ENCODE data around the gene HS2ST1. TPM values are rescaled to one million over a fixed set of nuclear protein-coding genes. Genes with fewer than 3 reads are reported as not detected.
A peak's percentile ranks its signal among the peaks of the same experiment; 100 is the strongest.

Gene HS2ST1
- total RNA-seq, 1 experiment from 2014 or later: 54.0 TPM

DNA sequence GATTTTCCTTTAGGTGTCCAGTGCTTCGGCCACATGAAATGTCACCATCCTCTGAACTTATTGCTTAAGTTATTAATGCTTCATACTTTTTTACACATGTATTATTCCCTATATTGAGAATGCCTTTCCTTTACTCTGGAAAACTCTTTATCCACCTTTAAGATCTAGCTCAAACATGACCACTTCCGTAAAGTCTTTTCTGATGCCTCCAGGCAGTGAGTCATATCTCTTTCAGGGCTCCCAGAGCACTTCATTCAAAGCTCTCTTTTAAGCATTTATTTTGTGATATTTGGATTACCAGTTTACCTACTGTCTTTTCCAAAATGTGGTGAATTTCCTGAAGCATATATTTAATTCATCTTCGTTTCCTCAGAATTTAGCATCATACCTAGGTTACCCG, 178.9 kb downstream of the HS2ST1 start:
- Mint-ChIP-seq H3K4me3 (ENCODE audit: low read depth, unreplicated experiment) (no peak overlapping the region), H3K27me3 (ENCODE audit: unreplicated experiment) (no peaks in the 10 kb centered on the region), H3K4me1 (ENCODE audit: low read depth, unreplicated experiment) (peaks cover 26% of the 10 kb centered on the region), H3K36me3 (ENCODE audit: insufficient read depth, unreplicated experiment) (no peaks in the 10 kb centered on the region), H3K9me3 (ENCODE audit: low read depth, unreplicated experiment) (no peaks in the 10 kb centered on the region), H3K27ac (ENCODE audit: unreplicated experiment) (peak overlapping the region; percentile 38)
- TF ChIP-seq, protein P1, sequence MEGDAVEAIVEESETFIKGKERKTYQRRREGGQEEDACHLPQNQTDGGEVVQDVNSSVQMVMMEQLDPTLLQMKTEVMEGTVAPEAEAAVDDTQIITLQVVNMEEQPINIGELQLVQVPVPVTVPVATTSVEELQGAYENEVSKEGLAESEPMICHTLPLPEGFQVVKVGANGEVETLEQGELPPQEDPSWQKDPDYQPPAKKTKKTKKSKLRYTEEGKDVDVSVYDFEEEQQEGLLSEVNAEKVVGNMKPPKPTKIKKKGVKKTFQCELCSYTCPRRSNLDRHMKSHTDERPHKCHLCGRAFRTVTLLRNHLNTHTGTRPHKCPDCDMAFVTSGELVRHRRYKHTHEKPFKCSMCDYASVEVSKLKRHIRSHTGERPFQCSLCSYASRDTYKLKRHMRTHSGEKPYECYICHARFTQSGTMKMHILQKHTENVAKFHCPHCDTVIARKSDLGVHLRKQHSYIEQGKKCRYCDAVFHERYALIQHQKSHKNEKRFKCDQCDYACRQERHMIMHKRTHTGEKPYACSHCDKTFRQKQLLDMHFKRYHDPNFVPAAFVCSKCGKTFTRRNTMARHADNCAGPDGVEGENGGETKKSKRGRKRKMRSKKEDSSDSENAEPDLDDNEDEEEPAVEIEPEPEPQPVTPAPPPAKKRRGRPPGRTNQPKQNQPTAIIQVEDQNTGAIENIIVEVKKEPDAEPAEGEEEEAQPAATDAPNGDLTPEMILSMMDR (IDR thresholded peaks at IDR 0.05; ENCODE audit: unreplicated experiment): no peak
- CTCF ChIA-PET: interaction anchor here (0.9 kb wide), 1 partner anchor 25 kb away, joined by 3 read pairs; no protein-coding TSS in a partner anchor
- intact Hi-C loops (cut with micrococcal nuclease; ENCODE audit: unreplicated experiment): loop anchor here (10.0 kb wide), 1 partner anchor 198 kb away; no protein-coding TSS in a partner anchor
- DNase-seq: no peak
- no TSS peak for BruUV-seq (replicated peaks)

DNA sequence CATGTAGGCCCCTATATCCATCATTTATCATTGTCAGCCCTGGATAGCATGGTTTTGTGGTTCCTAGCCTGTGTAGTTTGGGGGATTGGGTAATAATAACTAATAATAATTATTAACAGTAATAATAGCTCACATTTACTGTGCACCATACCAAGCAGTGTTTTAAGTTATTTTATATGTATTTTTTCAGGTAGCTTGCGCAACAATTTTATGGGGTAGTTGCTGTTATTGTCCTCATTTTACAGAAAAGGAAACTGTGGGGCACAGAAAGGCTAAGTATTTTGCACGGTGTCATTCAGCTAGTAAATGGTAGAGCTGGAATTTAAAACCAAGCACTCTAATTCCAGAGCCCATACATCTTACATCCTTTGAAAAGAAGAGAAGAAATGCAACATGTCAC, 179.8 kb downstream of the HS2ST1 start:
- Mint-ChIP-seq H3K9me3 (ENCODE audit: low read depth, unreplicated experiment) (no peaks in the 10 kb centered on the region), H3K27ac (ENCODE audit: unreplicated experiment) (no peak overlapping the region), H3K36me3 (ENCODE audit: insufficient read depth, unreplicated experiment) (no peaks in the 10 kb centered on the region), H3K27me3 (ENCODE audit: unreplicated experiment) (no peaks in the 10 kb centered on the region), H3K4me3 (ENCODE audit: low read depth, unreplicated experiment) (no peak overlapping the region), H3K4me1 (ENCODE audit: low read depth, unreplicated experiment) (peaks cover 24% of the 10 kb centered on the region)
- BruUV-seq (replicated peaks): no TSS peak
- intact Hi-C loops (cut with micrococcal nuclease; ENCODE audit: unreplicated experiment): loop anchor here (10.0 kb wide), 1 partner anchor 199 kb away; no protein-coding TSS in a partner anchor
- CTCF ChIA-PET: interaction anchor here (0.6 to 1.0 kb wide), 2 partner anchors 15 to 1640 kb away, joined by 3 read pairs; no protein-coding TSS in a partner anchor
- DNase-seq: no peak
- TF ChIP-seq, protein P1 (IDR thresholded peaks at IDR 0.05; ENCODE audit: unreplicated experiment): no peak

DNA sequence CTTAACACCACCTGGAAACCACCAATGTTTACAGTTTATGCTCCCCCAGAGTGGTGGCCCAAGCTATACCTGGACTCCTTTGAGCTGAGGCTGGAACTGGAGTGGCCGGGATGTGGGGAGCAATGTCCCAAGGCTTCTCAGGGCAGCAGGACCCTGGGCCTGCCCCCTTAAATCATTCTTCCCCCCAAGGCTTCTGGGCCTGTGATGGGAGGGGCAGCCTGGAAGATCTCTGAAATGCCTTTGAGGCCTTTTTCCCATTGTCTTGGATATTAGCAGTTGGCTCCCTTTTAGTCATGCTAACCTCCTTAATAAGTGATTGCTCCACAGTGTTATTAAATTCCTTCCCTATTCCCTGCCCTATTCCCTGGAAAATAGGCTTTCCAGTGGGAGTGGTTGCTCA, 185.8 kb downstream of the HS2ST1 start:
- Mint-ChIP-seq H3K4me1 (ENCODE audit: low read depth, unreplicated experiment) (peaks cover 26% of the 10 kb centered on the region), H3K27me3 (ENCODE audit: unreplicated experiment) (no peaks in the 10 kb centered on the region), H3K27ac (ENCODE audit: unreplicated experiment) (no peak overlapping the region), H3K4me3 (ENCODE audit: low read depth, unreplicated experiment) (no peak overlapping the region), H3K36me3 (ENCODE audit: insufficient read depth, unreplicated experiment) (no peaks in the 10 kb centered on the region), H3K9me3 (ENCODE audit: low read depth, unreplicated experiment) (peaks cover 7% of the 10 kb centered on the region)
- intact Hi-C loops (cut with micrococcal nuclease; ENCODE audit: unreplicated experiment): no loop called here
- TF ChIP-seq, protein P1 (IDR thresholded peaks at IDR 0.05; ENCODE audit: unreplicated experiment): no peak
- BruUV-seq (replicated peaks): no TSS peak
- DNase-seq: no peak
- CTCF ChIA-PET: no interaction called here

DNA sequence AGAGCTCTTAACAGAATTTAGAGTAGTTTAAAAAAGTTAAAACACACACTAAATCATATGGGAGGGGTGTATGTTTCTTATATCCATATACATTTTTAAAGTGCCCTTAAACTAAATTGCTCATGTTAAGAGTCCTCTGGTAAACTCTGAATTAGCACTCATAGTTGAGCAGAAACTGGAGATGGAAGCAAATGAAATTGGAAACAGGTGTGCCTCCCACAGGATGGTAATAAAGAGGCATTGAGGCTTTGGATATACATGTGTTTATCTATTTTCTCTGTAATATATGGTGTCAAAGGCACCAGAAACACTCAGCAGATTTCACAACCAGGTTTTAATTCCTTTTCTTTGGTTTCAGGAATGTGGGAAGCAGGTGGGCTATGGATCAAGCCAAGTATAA, 188.6 kb downstream of the HS2ST1 start:
- intact Hi-C loops (cut with micrococcal nuclease; ENCODE audit: unreplicated experiment): no loop called here
- H3K27ac Mint-ChIP-seq (ENCODE audit: unreplicated experiment): peak overlapping the region; percentile 69
- H3K36me3 Mint-ChIP-seq (ENCODE audit: insufficient read depth, unreplicated experiment): no peaks in the 10 kb centered on the region
- CTCF ChIA-PET: no interaction called here
- H3K9me3 Mint-ChIP-seq (ENCODE audit: low read depth, unreplicated experiment): peaks cover 7% of the 10 kb centered on the region
- no peak overlapping the region for H3K4me3 Mint-ChIP-seq (ENCODE audit: low read depth, unreplicated experiment)
- DNase-seq: no peak
- TF ChIP-seq, protein P1 (IDR thresholded peaks at IDR 0.05; ENCODE audit: unreplicated experiment): no peak
- H3K4me1 Mint-ChIP-seq (ENCODE audit: low read depth, unreplicated experiment): peaks cover 29% of the 10 kb centered on the region
- H3K27me3 Mint-ChIP-seq (ENCODE audit: unreplicated experiment): no peaks in the 10 kb centered on the region
- BruUV-seq (replicated peaks): no TSS peak

Measured in Calu3 (cell line).